Pancreas (tissue), 10 donors: Measurements from ENCODE around the gene ATP1B4. TPM values are rescaled to one million over a fixed set of nuclear protein-coding genes. Genes with fewer than 3 reads are reported as not detected.

Experiments
- ATAC-seq, 4 donors: fragments of 200-7000 bp; cut with Tn5 transposase; one replicate each; pipeline versions ENCODE4 v1.8.0 to v1.9.1; 2020; ENCODE audit warnings: mild to moderate bottlenecking in 4 of 4, moderate library complexity in 4 of 4
- DNase-seq, 6 donors: peaks; one replicate each; pipeline ENCODE4 v3.0.0-alpha.2; 2020
- FAIRE-seq: peaks from 2 replicates; lab custom pipeline; 2012; peaks lifted over from hg19 to GRCh38; lab: Jason Lieb, UNC
- H3K27ac ChIP-seq, 4 donors: fragments of 200-600 bp; sonication (generic); 1 replicate in 3 of 4; 2 replicates in 1 of 4; pipeline versions ENCODE4 v1.5.0 to v1.8.0; 2020
- H3K27me3 ChIP-seq, 4 donors: fragments of 200-600 bp; one replicate each; pipeline ENCODE4 v1.8.0; 2021
- H3K36me3 ChIP-seq, 3 donors: fragments of 200-600 bp; sonication (generic) in 1 of 3; one replicate each; pipeline versions ENCODE4 v1.5.0 to v1.8.0; 2020 to 2021
- H3K4me1 ChIP-seq, 3 donors: fragments of 200-600 bp; one replicate each; pipeline ENCODE4 v1.8.0; 2021
- H3K4me3 ChIP-seq, 4 donors: fragments of 200-600 bp; sonication (generic) in 2 of 4; one replicate each; pipeline versions ENCODE4 v1.5.0 to v1.8.0; 2020 to 2021
- H3K9me3 ChIP-seq, 4 donors: fragments of 200-600 bp; one replicate each; pipeline ENCODE4 v1.8.0; 2021
- WGBS, 2 donors: extraction: QIAGEN DNeasy Blood & Tissue Kit; methylation state at CpG; one replicate each; pipeline ENCODE4 v1.1.7; 2013; 5-methylcytosine and 5-hydroxymethylcytosine counted together
- intact Hi-C, 3 donors: fragments of 100-400 bp; cut with DNase I; formaldehyde crosslinking; loops; one replicate each; pipeline versions ENCODE4 v1.11.1 to v1.14.2; 2022
- polyA plus RNA-seq, 2 donors: library from polyadenylated mRNA; stranded (reverse); fragments of 200-250 nt; gene quantifications; one replicate each; pipeline ENCODE4 v1.2.3, GENCODE V29; 2013
- total RNA-seq, 6 donors: library from RNA; stranded (reverse); fragmentation: NEBNext Ultra II Directional in 4 of 6; extraction: Animal tissue kit (Norgen Biotek cat#: 25700) in 4 of 6; gene quantifications; one replicate each; pipeline versions ENCODE4 v1.2.1 to v1.2.4, GENCODE V29; 2021 to 2023
- TF ChIP-seq, protein P1 (sequence below), 4 donors: fragments of 200-600 bp; sonication (generic) in 3 of 4; IDR thresholded peaks; one replicate each; pipeline versions ENCODE4 v1.5.0 to v1.8.0; 2021; ENCODE audit warnings: antibody characterized with exemption in 4 of 4
- donor health status: healthy with polysubstance abuse.
- donor health status: DM: no; HTN: no; CAD: no; lungs with moderate emphysema.
- donor health status: DM: no; HTN: no; CAD: no.
- donor health status: control.
- donor health status: control.
- donor health status: Bipolar disorder and iron deficiency.
- donor health status: DM: yes; HTN: yes; CAD: no.
- donor health status: DM: no; HTN: no; CAD: no.
- donor health status: DM: no; HTN: no; CAD: no.
- donor health status: DM: yes; HTN: yes; CAD: no.

The ATP1B4 gene
- total and polyA plus RNA-seq, 8 donors = not detected

GRCh38 chrX:120367402-120368109, 5.7 kb downstream of the ATP1B4 start:
- H3K4me3 ChIP-seq = no peak overlapping the region
- no peaks in the 10 kb centered on the region for H3K27me3 ChIP-seq
- DNase-seq = no peak
- ATAC-seq = no peak
- TF ChIP-seq, protein P1, sequence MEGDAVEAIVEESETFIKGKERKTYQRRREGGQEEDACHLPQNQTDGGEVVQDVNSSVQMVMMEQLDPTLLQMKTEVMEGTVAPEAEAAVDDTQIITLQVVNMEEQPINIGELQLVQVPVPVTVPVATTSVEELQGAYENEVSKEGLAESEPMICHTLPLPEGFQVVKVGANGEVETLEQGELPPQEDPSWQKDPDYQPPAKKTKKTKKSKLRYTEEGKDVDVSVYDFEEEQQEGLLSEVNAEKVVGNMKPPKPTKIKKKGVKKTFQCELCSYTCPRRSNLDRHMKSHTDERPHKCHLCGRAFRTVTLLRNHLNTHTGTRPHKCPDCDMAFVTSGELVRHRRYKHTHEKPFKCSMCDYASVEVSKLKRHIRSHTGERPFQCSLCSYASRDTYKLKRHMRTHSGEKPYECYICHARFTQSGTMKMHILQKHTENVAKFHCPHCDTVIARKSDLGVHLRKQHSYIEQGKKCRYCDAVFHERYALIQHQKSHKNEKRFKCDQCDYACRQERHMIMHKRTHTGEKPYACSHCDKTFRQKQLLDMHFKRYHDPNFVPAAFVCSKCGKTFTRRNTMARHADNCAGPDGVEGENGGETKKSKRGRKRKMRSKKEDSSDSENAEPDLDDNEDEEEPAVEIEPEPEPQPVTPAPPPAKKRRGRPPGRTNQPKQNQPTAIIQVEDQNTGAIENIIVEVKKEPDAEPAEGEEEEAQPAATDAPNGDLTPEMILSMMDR (IDR thresholded peaks at IDR 0.05) = no peak
- 56 to 61% methylated on average over 3 of the region's 3 CpGs for WGBS, 2 donors
- intact Hi-C loops = no loop called here
- no peak for FAIRE-seq
- no peaks in the 10 kb centered on the region for H3K9me3 ChIP-seq
- no peaks in the 10 kb centered on the region for H3K4me1 ChIP-seq
- H3K27ac ChIP-seq = no peak overlapping the region
- H3K36me3 ChIP-seq = no peaks in the 10 kb centered on the region

- Histone ChIP-seq H3K27ac (no peak overlapping the region), H3K36me3 (no peaks in the 10 kb centered on the region), H3K9me3 (no peaks in the 10 kb centered on the region), H3K27me3 (peaks cover 0 to 3% (median 0%) of the 10 kb centered on the region in 4 donors), H3K4me1 (no peaks in the 10 kb centered on the region), H3K4me3 (no peak overlapping the region)
- intact Hi-C loops = no loop called here
- FAIRE-seq = no peak
- DNase-seq = no peak
- 52 to 65% methylated on average over 6 of the region's 6 CpGs for WGBS, 2 donors
- TF ChIP-seq, protein P1 (IDR thresholded peaks at IDR 0.05) = no peak
- ATAC-seq = no peak
These were observed 10.9 kb downstream of the ATP1B4 start for GRCh38 chrX:120372667-120373370.

DNA sequence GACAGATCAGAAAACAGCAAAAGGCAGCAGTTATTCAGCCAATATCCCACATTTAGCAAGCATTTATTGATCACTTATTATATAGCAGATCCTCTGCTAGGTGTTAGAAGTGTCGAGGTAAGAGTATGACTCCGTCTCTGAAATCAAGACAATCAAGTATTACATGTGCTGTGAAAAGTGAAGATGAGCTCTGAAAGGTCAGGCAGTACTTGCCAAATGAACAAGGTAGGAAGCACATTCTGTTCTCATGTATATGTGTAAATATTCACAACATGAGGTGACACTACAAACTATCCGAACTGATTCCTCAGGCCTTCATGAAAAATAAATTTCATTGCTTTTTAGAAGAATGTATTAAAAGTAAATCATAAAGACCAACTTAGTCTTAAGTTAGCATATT, 15.3 kb downstream of the ATP1B4 start:
- no peak overlapping the region for H3K4me3 ChIP-seq
- ATAC-seq (no peak), DNase-seq (no peak), FAIRE-seq (no peak)
- TF ChIP-seq, protein P1 (IDR thresholded peaks at IDR 0.05) = no peak
- H3K4me1 ChIP-seq = no peaks in the 10 kb centered on the region
- H3K27me3 ChIP-seq = peaks cover 0 to 3% (median under 1%) of the 10 kb centered on the region in 4 donors
- no peak overlapping the region for H3K27ac ChIP-seq
- WGBS, 2 donors = 34 to 65% methylated on average over 3 of the region's 3 CpGs
- intact Hi-C loops = no loop called here
- no peaks in the 10 kb centered on the region for H3K36me3 ChIP-seq
- H3K9me3 ChIP-seq = no peaks in the 10 kb centered on the region

DNA sequence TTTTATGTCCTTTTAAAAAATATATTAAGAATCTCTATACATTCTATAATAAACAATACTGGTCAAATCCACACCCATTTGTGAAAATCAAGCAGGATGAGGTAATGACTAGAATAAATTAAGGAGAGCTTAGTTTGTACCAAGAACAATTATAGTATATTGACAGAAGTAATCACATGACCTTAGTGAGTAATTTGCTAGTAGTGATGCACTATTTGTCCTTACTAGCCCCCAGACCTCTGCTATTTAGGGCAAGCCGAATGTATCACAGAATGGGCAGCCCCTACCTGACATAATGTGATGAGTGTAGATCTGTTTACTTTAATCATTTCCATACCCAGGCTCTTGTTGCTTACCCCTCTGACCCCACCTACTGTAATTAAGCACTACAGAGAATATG, 15.8 kb downstream of the ATP1B4 start:
- no peak overlapping the region for H3K27ac ChIP-seq
- peaks cover 0 to 3% (median 2%) of the 10 kb centered on the region in 4 donors for H3K27me3 ChIP-seq
- FAIRE-seq (peak; percentile 9), DNase-seq (no peak), ATAC-seq (no peak)
- H3K4me3 ChIP-seq = no peak overlapping the region
- TF ChIP-seq, protein P1 (IDR thresholded peaks at IDR 0.05) = no peak
- no peaks in the 10 kb centered on the region for H3K36me3 ChIP-seq
- intact Hi-C loops = no loop called here
- no peaks in the 10 kb centered on the region for H3K9me3 ChIP-seq
- no peaks in the 10 kb centered on the region for H3K4me1 ChIP-seq
- WGBS, 2 donors = 84 to 89% methylated on average over 1 of the region's 1 CpG

DNA sequence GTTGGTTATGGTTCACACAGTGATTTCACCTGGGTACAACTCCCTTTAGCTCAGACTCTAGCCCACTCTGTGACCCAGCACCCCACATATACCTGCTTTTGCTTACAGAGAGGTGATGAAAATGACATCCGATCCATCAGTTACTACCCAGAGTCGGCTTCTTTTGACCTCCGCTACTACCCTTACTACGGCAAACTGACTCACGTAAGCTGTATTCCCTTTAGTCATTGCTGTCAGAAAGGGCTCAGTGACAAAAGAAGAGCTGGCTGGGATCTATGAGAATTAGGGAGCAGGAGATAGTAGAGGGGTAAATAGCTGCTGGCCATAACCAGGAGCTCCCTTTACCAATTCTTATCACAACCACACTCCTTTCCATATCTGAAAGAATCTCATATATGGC, 16.7 kb downstream of the ATP1B4 start:
- H3K4me3 ChIP-seq = no peak overlapping the region
- intact Hi-C loops = no loop called here
- no peak for ATAC-seq
- peaks cover 0 to 3% (median 2%) of the 10 kb centered on the region in 4 donors for H3K27me3 ChIP-seq
- H3K4me1 ChIP-seq = no peaks in the 10 kb centered on the region
- TF ChIP-seq, protein P1 (IDR thresholded peaks at IDR 0.05) = no peak
- WGBS, 2 donors = 86 to 87% methylated on average over 5 of the region's 5 CpGs
- DNase-seq = no peak
- H3K27ac ChIP-seq = no peak overlapping the region
- no peak for FAIRE-seq
- H3K36me3 ChIP-seq = no peaks in the 10 kb centered on the region
- H3K9me3 ChIP-seq = no peaks in the 10 kb centered on the region
